ENCODE measurements around the gene NAA10.

NAA10 gene

GRCh38 chrX:153903991-153904957 is 30.6 kb downstream of the NAA10 start, which contains the start of gene AVPR2:
Gene AVPR2 (plus strand): TSS chrX:153904673. CDS start chrX:153905146, 473 bp downstream.
- H3K4me3 ChIP-seq (ENCODE audit: low read depth, low read length): no peak within 1 kb of the TSS
- TF ChIP-seq CTCF (IDR thresholded peaks at IDR 0.05; ENCODE audit: insufficient read depth, low read depth, low read length, missing control alignments): no peak
- no peak for DNase-seq (ENCODE audit: low read depth)

GRCh38 chrX:153903238-153903980 is 31.4 kb downstream of the NAA10 start:
- no peak overlapping the region for H3K4me3 ChIP-seq (ENCODE audit: low read depth, low read length)
- TF ChIP-seq CTCF (IDR thresholded peaks at IDR 0.05; ENCODE audit: insufficient read depth, low read depth, low read length, missing control alignments): no peak

GRCh38 chrX:153902385-153902784 is 32.5 kb downstream of the NAA10 start:
- no peak for TF ChIP-seq CTCF (IDR thresholded peaks at IDR 0.05; ENCODE audit: insufficient read depth, low read depth, low read length, missing control alignments)
- DNase-seq (ENCODE audit: low read depth): no peak
- no peak overlapping the region for H3K4me3 ChIP-seq (ENCODE audit: low read depth, low read length)

More at GRCh38 chrX:153903238-153903980, 31.4 kb downstream of the NAA10 start:
- DNase-seq (ENCODE audit: low read depth): no peak

- DNase-seq (ENCODE audit: low read depth): no peak
- no peak overlapping the region for H3K4me3 ChIP-seq (ENCODE audit: low read depth, low read length)
- TF ChIP-seq CTCF (IDR thresholded peaks at IDR 0.05; ENCODE audit: insufficient read depth, low read depth, low read length, missing control alignments): no peak
These were observed 33.1 kb downstream of the NAA10 start for GRCh38 chrX:153901753-153902140.

GRCh38 chrX:153900831-153901752 is 33.7 kb downstream of the NAA10 start:
- H3K4me3 ChIP-seq (ENCODE audit: low read depth, low read length): peak overlapping the region; percentile 10
- TF ChIP-seq CTCF (IDR thresholded peaks at IDR 0.05; ENCODE audit: insufficient read depth, low read depth, low read length, missing control alignments): no peak
- DNase-seq (ENCODE audit: low read depth): peak; percentile 82

GRCh38 chrX:153897899-153898298 is 36.9 kb downstream of the NAA10 start:
- H3K4me3 ChIP-seq (ENCODE audit: low read depth, low read length): no peak overlapping the region
- no peak for TF ChIP-seq CTCF (IDR thresholded peaks at IDR 0.05; ENCODE audit: insufficient read depth, low read depth, low read length, missing control alignments)
- no peak for DNase-seq (ENCODE audit: low read depth)
